Mesenchymal stem cell (in vitro differentiated cells and primary cell): Measurements from ENCODE around the gene AP1M2. TPM values are rescaled to one million over a fixed set of nuclear protein-coding genes. Genes with fewer than 3 reads are reported as not detected.

ENCODE experiments used
- DNase-seq: peaks from one replicate; pipeline ENCODE4 v3.0.0-alpha.2; 2013
- H2AFZ ChIP-seq: one replicate; pipeline ENCODE4 v1.6.1; 2013; ENCODE audit warnings: low read depth, mild to moderate bottlenecking, control low read depth, inconsistent platforms, low read length, moderate library complexity
- H2AK5ac ChIP-seq: 2 replicates; pipeline ENCODE4 v1.6.1; 2013; ENCODE audit warnings: low read length, moderate library complexity, mild to moderate bottlenecking, inconsistent platforms; ENCODE audit not compliant: severe bottlenecking
- H2BK120ac ChIP-seq: one replicate; pipeline ENCODE4 v1.6.1; 2013; ENCODE audit warnings: low read depth, mild to moderate bottlenecking, inconsistent platforms, low read length, moderate library complexity
- H2BK12ac ChIP-seq, 2 experiments: one replicate each; pipeline ENCODE4 v1.6.1; 2013; ENCODE audit warnings: inconsistent platforms in 2 of 2, low read length in 2 of 2, mild to moderate bottlenecking in 2 of 2, moderate library complexity in 2 of 2, control low read depth in 1 of 2
- H2BK15ac ChIP-seq: one replicate; pipeline ENCODE4 v1.6.1; 2013; ENCODE audit warnings: mild to moderate bottlenecking, low read depth, inconsistent platforms; ENCODE audit not compliant: poor library complexity, severe bottlenecking
- H2BK5ac ChIP-seq: 2 replicates; pipeline ENCODE4 v1.6.1; 2013; ENCODE audit warnings: low read depth, mild to moderate bottlenecking, low read length, control low read depth, inconsistent platforms; ENCODE audit not compliant: poor library complexity, severe bottlenecking
- H3K14ac ChIP-seq, 2 experiments: one replicate each; pipeline ENCODE4 v1.6.1; 2013; ENCODE audit warnings: inconsistent platforms in 2 of 2, low read length in 2 of 2, control low read depth in 1 of 2, mild to moderate bottlenecking in 1 of 2, moderate library complexity in 1 of 2
- H3K18ac ChIP-seq, 2 experiments: one replicate each; pipeline ENCODE4 v1.6.1; 2013; ENCODE audit warnings: inconsistent platforms in 2 of 2, low read length in 2 of 2, control low read depth in 1 of 2, low read depth in 1 of 2, mild to moderate bottlenecking in 1 of 2
- H3K23ac ChIP-seq, 2 experiments: one replicate each; pipeline ENCODE4 v1.6.1; 2013; ENCODE audit warnings: inconsistent platforms in 2 of 2, low read length in 2 of 2, mild to moderate bottlenecking in 2 of 2, moderate library complexity in 2 of 2, control low read depth in 1 of 2
- H3K27ac ChIP-seq: 2 replicates; pipeline ENCODE4 v1.5.1; 2013; ENCODE audit warnings: mild to moderate bottlenecking, moderate library complexity, low read length, control low read depth, inconsistent platforms; ENCODE audit not compliant: poor library complexity, severe bottlenecking
- H3K27me3 ChIP-seq, 2 experiments: 2 replicates each; pipeline versions ENCODE4 v1.6.1 to v1.7.0; 2013; ENCODE audit warnings: low read length in 2 of 2, mild to moderate bottlenecking in 2 of 2, moderate library complexity in 2 of 2, control low read depth in 1 of 2, inconsistent platforms in 1 of 2; ENCODE audit not compliant: control insufficient read depth in 1 of 2, insufficient read depth in 1 of 2
- H3K36me3 ChIP-seq, 2 experiments: 2 replicates each; pipeline versions ENCODE4 v1.6.1 to v1.7.0; 2013; ENCODE audit warnings: low read length in 2 of 2, control low read depth in 1 of 2, inconsistent platforms in 1 of 2, low read depth in 1 of 2, mild to moderate bottlenecking in 1 of 2; ENCODE audit not compliant: insufficient read depth in 2 of 2, control insufficient read depth in 1 of 2
- H3K4ac ChIP-seq, 2 experiments: one replicate each; pipeline ENCODE4 v1.6.1; 2013; ENCODE audit warnings: inconsistent platforms in 2 of 2, low read length in 2 of 2, mild to moderate bottlenecking in 2 of 2, moderate library complexity in 2 of 2, control low read depth in 1 of 2, low read depth in 1 of 2
- H3K4me1 ChIP-seq: 2 replicates; pipeline ENCODE4 v1.6.1; 2013; ENCODE audit warnings: low read depth, low read length, control low read depth; ENCODE audit not compliant: control insufficient read depth, insufficient read depth
- H3K4me2 ChIP-seq: 2 replicates; pipeline ENCODE4 v1.6.1; 2013; ENCODE audit warnings: low read length, mild to moderate bottlenecking, inconsistent platforms; ENCODE audit not compliant: poor library complexity, severe bottlenecking
- H3K4me3 ChIP-seq, 2 experiments: 2 replicates each; pipeline versions ENCODE4 v1.5.1 to v1.7.0; 2013; ENCODE audit warnings: low read length in 2 of 2, mild to moderate bottlenecking in 2 of 2, control low read depth in 1 of 2, low read depth in 1 of 2; ENCODE audit not compliant: insufficient read depth in 1 of 2
- H3K79me1 ChIP-seq: replicated peaks from 2 replicates; pipeline ENCODE4 v1.6.1; 2013; ENCODE audit warnings: mild to moderate bottlenecking, control low read depth, low read length, inconsistent platforms; ENCODE audit not compliant: poor library complexity, severe bottlenecking
- H3K9ac ChIP-seq: 2 replicates; pipeline ENCODE4 v1.7.0; 2013; ENCODE audit warnings: mild to moderate bottlenecking, low read length, moderate library complexity
- H3K9me3 ChIP-seq: 2 replicates; pipeline ENCODE4 v1.7.0; 2013; ENCODE audit warnings: mild to moderate bottlenecking, low read length; ENCODE audit not compliant: control insufficient read depth
- H4K8ac ChIP-seq: one replicate; pipeline ENCODE4 v1.6.1; 2013; ENCODE audit warnings: inconsistent platforms, mild to moderate bottlenecking, low read length, moderate library complexity
- H4K91ac ChIP-seq: one replicate; pipeline ENCODE4 v1.6.1; 2013; ENCODE audit warnings: mild to moderate bottlenecking, low read length, inconsistent platforms
- WGBS: methylation state at CpG from one replicate; pipeline ENCODE4 v1.1.7; 2013; ENCODE audit warnings: mixed read lengths; 5-methylcytosine and 5-hydroxymethylcytosine counted together
- polyA plus RNA-seq, 2 experiments: library from polyadenylated mRNA; stranded (reverse); fragments of 200-250 nt; gene quantifications; one replicate each; pipeline ENCODE4 v1.2.3, GENCODE V29; 2013

AP1M2 gene
- polyA plus RNA-seq (2013, experiment 1 of 2): 1.3 TPM
- polyA plus RNA-seq (2013, experiment 2 of 2): 2.3 TPM

DNA sequence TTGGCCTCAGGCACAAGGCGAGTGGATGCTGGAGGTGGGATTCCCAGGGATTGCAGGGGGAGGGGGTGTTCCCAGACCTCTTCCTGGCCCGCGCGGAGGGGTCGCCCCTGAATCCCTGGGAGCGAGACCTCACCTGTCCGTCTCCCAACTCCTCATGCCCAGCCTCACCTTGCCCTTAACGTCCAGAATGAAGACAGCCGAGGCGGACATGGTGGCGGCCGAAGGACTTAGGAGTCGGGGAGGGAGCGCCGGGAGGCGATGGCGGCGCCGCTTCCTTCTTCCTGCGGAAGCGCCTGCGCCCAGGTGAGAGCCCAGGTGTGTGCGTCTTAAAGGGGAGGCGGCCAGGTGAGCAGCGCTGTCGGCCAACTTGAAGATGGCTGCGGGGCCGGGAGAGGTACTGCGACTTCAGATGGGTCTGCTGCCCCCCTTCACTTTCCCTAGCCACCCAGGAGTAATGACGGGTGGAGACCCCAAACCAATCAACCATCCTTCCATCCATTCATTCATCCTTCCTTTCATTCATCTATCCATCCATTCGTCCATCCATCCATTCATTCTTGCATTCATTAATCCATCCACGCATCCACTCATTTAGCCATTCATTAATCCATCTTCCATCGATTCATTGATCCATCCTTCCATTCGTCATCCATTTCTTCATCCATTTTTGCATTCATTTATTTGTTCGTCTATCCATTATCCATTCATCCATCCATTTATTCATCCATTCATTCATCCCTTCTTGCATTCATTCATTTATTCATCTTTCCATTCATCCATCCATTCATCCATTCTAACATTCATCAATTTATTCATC is at the start of gene AP1M2:
AP1M2 (minus strand) TSS at position 291 of the 817 bp plus-strand sequence; CDS start at position 210, 81 bp downstream.
- no peak for DNase-seq
- H3K4me2 ChIP-seq: peak within 1 kb of the TSS; percentile 32
- H3K4ac ChIP-seq: no peak within 1 kb of the TSS
- WGBS: 16% methylated on average over 34 of the region's 35 CpGs
- no peak within 1 kb of the TSS for H2BK12ac ChIP-seq
- no peak within 1 kb of the TSS for H2BK5ac ChIP-seq
- no peak within 1 kb of the TSS for H3K18ac ChIP-seq
- no peaks in the 10 kb centered on the region for H3K9me3 ChIP-seq
- H3K27me3 ChIP-seq: peaks cover 24 to 34% of the 10 kb centered on the region in 2 experiments
- no peak within 1 kb of the TSS for H3K9ac ChIP-seq
- no peak within 1 kb of the TSS for H3K4me3 ChIP-seq
- H2BK15ac ChIP-seq: no peak within 1 kb of the TSS
- no peaks in the 10 kb centered on the region for H3K79me1 ChIP-seq
- H3K36me3 ChIP-seq: no peaks in the 10 kb centered on the region
- no peak within 1 kb of the TSS for H4K8ac ChIP-seq
- peaks cover 4% of the 10 kb centered on the region for H3K4me1 ChIP-seq
- H2AFZ ChIP-seq: no peak within 1 kb of the TSS
- H2BK120ac ChIP-seq: no peak within 1 kb of the TSS
- H2AK5ac ChIP-seq: no peak within 1 kb of the TSS
- H3K23ac ChIP-seq: no peak within 1 kb of the TSS
- peak within 1 kb of the TSS in 1 of 2 experiments; percentile 37 for H3K14ac ChIP-seq
- H4K91ac ChIP-seq: no peak within 1 kb of the TSS
- no peak within 1 kb of the TSS for H3K27ac ChIP-seq

DNA sequence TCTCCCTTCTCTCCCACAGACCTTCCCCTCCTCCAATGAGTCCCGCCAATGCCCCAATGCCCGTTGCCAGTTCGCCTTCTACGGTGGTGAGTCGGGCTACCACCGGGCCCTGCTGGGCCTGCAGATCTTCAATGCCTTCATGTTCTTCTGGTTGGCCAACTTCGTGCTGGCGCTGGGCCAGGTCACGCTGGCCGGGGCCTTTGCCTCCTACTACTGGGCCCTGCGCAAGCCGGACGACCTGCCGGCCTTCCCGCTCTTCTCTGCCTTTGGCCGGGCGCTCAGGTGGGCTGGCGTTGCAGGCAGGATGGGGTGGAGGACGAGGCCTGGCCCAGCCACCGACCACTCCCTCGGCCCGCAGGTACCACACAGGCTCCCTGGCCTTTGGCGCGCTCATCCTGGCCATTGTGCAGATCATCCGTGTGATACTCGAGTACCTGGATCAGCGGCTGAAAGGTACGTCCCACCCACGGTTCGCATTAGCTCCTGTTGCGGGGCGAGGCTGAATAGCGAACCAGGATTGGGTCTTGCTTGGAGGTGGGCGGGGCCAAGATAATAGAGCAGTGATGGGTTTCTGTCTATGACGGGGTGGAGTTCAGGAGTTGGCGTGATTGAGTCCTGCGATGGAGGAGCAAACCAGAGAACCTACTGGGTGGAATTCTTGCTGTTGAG is 49.3 kb upstream of the AP1M2 start:
- H2AFZ ChIP-seq: no peak overlapping the region
- H3K27ac ChIP-seq: no peak overlapping the region
- no peak overlapping the region for H3K4me3 ChIP-seq
- H3K9ac ChIP-seq: no peak overlapping the region
- H3K14ac ChIP-seq: no peak overlapping the region
- no peak for DNase-seq
- no peak overlapping the region for H2BK120ac ChIP-seq
- H4K91ac ChIP-seq: peak overlapping the region; percentile 49
- H3K79me1 ChIP-seq: peaks cover 11% of the 10 kb centered on the region
- H3K36me3 ChIP-seq: peaks cover 58 to 81% of the 10 kb centered on the region in 2 experiments
- H3K18ac ChIP-seq: no peak overlapping the region
- no peak overlapping the region for H2BK12ac ChIP-seq
- no peak overlapping the region for H3K4me2 ChIP-seq
- peak overlapping the region; percentile 30 for H4K8ac ChIP-seq
- H3K23ac ChIP-seq: no peak overlapping the region
- H2AK5ac ChIP-seq: no peak overlapping the region
- H3K9me3 ChIP-seq: no peaks in the 10 kb centered on the region
- H3K27me3 ChIP-seq: no peaks in the 10 kb centered on the region
- no peaks in the 10 kb centered on the region for H3K4me1 ChIP-seq
- no peak overlapping the region for H2BK5ac ChIP-seq
- no peak overlapping the region for H3K4ac ChIP-seq
- WGBS: 96% methylated on average over 37 of the region's 37 CpGs
- H2BK15ac ChIP-seq: no peak overlapping the region

DNA sequence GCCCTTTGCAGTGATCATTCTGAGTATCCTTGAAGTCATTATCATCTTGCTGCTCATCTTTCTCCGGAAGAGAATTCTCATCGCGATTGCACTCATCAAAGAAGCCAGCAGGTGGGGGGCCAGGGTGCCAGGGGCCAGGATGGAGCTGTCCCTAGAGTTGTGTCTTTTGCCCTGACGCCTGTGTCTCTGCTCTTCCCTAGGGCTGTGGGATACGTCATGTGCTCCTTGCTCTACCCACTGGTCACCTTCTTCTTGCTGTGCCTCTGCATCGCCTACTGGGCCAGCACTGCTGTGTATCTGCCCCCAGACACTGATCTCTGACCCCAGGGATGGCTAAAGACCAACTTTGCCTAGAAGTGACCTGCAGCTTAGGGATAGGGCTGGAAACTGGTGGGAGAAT is 47.9 kb upstream of the AP1M2 start:
- no peak overlapping the region for H3K9ac ChIP-seq
- no peak overlapping the region for H3K14ac ChIP-seq
- no peak overlapping the region for H4K8ac ChIP-seq
- H2BK12ac ChIP-seq: no peak overlapping the region
- no peak overlapping the region for H4K91ac ChIP-seq
- H2BK120ac ChIP-seq: no peak overlapping the region
- H3K27ac ChIP-seq: no peak overlapping the region
- no peak overlapping the region for H3K4ac ChIP-seq
- peaks cover 11% of the 10 kb centered on the region for H3K79me1 ChIP-seq
- H3K4me2 ChIP-seq: no peak overlapping the region
- H2AK5ac ChIP-seq: no peak overlapping the region
- DNase-seq: no peak
- H3K9me3 ChIP-seq: no peaks in the 10 kb centered on the region
- H3K4me3 ChIP-seq: no peak overlapping the region
- no peak overlapping the region for H2BK15ac ChIP-seq
- no peak overlapping the region for H2BK5ac ChIP-seq
- 99% methylated on average over 6 of the region's 6 CpGs for WGBS
- H3K4me1 ChIP-seq: no peaks in the 10 kb centered on the region
- H3K36me3 ChIP-seq: peaks cover 59 to 75% of the 10 kb centered on the region in 2 experiments
- H3K18ac ChIP-seq: no peak overlapping the region
- H3K23ac ChIP-seq: no peak overlapping the region
- H2AFZ ChIP-seq: no peak overlapping the region
- H3K27me3 ChIP-seq: no peaks in the 10 kb centered on the region

DNA sequence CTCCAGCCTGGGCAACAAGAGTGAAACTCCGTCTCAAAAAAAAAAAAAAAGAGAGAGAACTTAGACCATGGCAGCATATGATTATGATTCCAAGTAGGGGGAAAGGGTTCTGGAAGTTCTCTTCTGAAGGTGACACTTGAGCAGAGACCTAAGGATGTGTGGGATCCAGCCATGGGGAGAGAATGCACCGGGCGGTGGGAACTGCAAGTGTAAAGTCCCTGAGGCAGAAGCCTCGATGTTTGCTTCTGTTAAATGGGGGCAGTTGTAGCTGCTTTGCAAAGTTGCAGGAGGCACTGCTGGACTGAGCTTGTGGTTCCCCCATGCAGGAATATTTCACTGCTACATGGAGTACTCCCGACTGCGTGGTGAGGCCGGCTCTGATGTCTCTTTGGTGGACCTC is 47.3 kb upstream of the AP1M2 start:
- no peaks in the 10 kb centered on the region for H3K4me1 ChIP-seq
- H4K91ac ChIP-seq: no peak overlapping the region
- H2BK120ac ChIP-seq: no peak overlapping the region
- H2AK5ac ChIP-seq: no peak overlapping the region
- no peak overlapping the region for H3K14ac ChIP-seq
- no peaks in the 10 kb centered on the region for H3K9me3 ChIP-seq
- WGBS: over 99% methylated on average over 7 of the region's 7 CpGs
- H3K36me3 ChIP-seq: peaks cover 59 to 75% of the 10 kb centered on the region in 2 experiments
- H3K27ac ChIP-seq: no peak overlapping the region
- no peaks in the 10 kb centered on the region for H3K27me3 ChIP-seq
- H3K23ac ChIP-seq: no peak overlapping the region
- peaks cover 11% of the 10 kb centered on the region for H3K79me1 ChIP-seq
- H3K4ac ChIP-seq: no peak overlapping the region
- no peak overlapping the region for H4K8ac ChIP-seq
- H3K9ac ChIP-seq: no peak overlapping the region
- H2BK15ac ChIP-seq: no peak overlapping the region
- no peak overlapping the region for H2AFZ ChIP-seq
- H3K4me2 ChIP-seq: no peak overlapping the region
- no peak overlapping the region for H3K4me3 ChIP-seq
- no peak overlapping the region for H2BK5ac ChIP-seq
- no peak overlapping the region for H3K18ac ChIP-seq
- DNase-seq: no peak
- no peak overlapping the region for H2BK12ac ChIP-seq
